H9 (cell line): ENCODE measurements around the gene MOB3A. TPM values are rescaled to one million over a fixed set of nuclear protein-coding genes. Genes with fewer than 3 reads are reported as not detected.

ENCODE experiments used
- DNase-seq: peaks from one replicate; pipeline ENCODE4 v3.0.0-alpha.2; 2017
- H2AFZ ChIP-seq: one replicate; pipeline ENCODE4 v1.6.1; 2013; ENCODE audit warnings: mild to moderate bottlenecking, low read length, control low read depth, moderate library complexity
- H2AK5ac ChIP-seq: 2 replicates; pipeline ENCODE4 v1.6.1; 2013; ENCODE audit warnings: low read length, control low read depth, mixed read lengths; ENCODE audit not compliant: insufficient read length
- H2BK120ac ChIP-seq: one replicate; pipeline ENCODE4 v1.6.1; 2013; ENCODE audit warnings: low read depth, mild to moderate bottlenecking, low read length, control low read depth, inconsistent platforms; ENCODE audit not compliant: poor library complexity, severe bottlenecking
- H2BK12ac ChIP-seq: 2 replicates; pipeline ENCODE4 v1.6.1; 2013; ENCODE audit warnings: low read length, control low read depth, mixed read lengths, low read depth; ENCODE audit not compliant: insufficient read length
- H2BK15ac ChIP-seq: 2 replicates; pipeline ENCODE4 v1.6.1; 2013; ENCODE audit warnings: low read depth, low read length, control low read depth
- H2BK20ac ChIP-seq: one replicate; pipeline ENCODE4 v1.6.1; 2013; ENCODE audit warnings: low read depth, mild to moderate bottlenecking, low read length, control low read depth, inconsistent platforms; ENCODE audit not compliant: poor library complexity, severe bottlenecking
- H2BK5ac ChIP-seq: 2 replicates; pipeline ENCODE4 v1.6.1; 2013; ENCODE audit warnings: low read length, control low read depth, mixed read lengths; ENCODE audit not compliant: insufficient read length
- H3K14ac ChIP-seq: 2 replicates; pipeline ENCODE4 v1.6.1; 2013; ENCODE audit warnings: low read length, control low read depth; ENCODE audit not compliant: insufficient read depth
- H3K18ac ChIP-seq: 2 replicates; pipeline ENCODE4 v1.6.1; 2013; ENCODE audit warnings: low read depth, mild to moderate bottlenecking, mixed read lengths, low read length, control low read depth; ENCODE audit not compliant: insufficient read length
- H3K23ac ChIP-seq: 2 replicates; pipeline ENCODE4 v1.6.1; 2013; ENCODE audit warnings: low read length, control low read depth, mixed read lengths, low read depth; ENCODE audit not compliant: insufficient read length
- H3K23me2 ChIP-seq: 2 replicates; pipeline ENCODE4 v1.6.1; 2013; ENCODE audit warnings: low read depth, mild to moderate bottlenecking, mixed read lengths, low read length, control low read depth; ENCODE audit not compliant: insufficient read length, poor library complexity, severe bottlenecking
- H3K27ac ChIP-seq: 2 replicates; pipeline ENCODE4 v1.5.1; 2013; ENCODE audit warnings: low read length, control low read depth, mixed read lengths, low read depth; ENCODE audit not compliant: insufficient read length
- H3K27me3 ChIP-seq: 2 replicates; pipeline ENCODE4 v1.6.1; 2013; ENCODE audit warnings: low read length, control low read depth, inconsistent platforms; ENCODE audit not compliant: insufficient read depth
- H3K4ac ChIP-seq: 2 replicates; pipeline ENCODE4 v1.6.1; 2013; ENCODE audit warnings: low read depth, mild to moderate bottlenecking, control low read depth, inconsistent platforms, low read length, moderate library complexity
- H3K4me1 ChIP-seq: 2 replicates; pipeline ENCODE4 v1.6.1; 2013; ENCODE audit warnings: low read length, control low read depth, inconsistent platforms; ENCODE audit not compliant: insufficient read depth
- H3K4me2 ChIP-seq: 2 replicates; pipeline ENCODE4 v1.6.1; 2013; ENCODE audit warnings: low read length, control low read depth, mixed read lengths; ENCODE audit not compliant: insufficient read length, insufficient read depth
- H3K56ac ChIP-seq: 2 replicates; pipeline ENCODE4 v1.6.1; 2013; ENCODE audit warnings: low read depth, mild to moderate bottlenecking, mixed read lengths, low read length, control low read depth; ENCODE audit not compliant: insufficient read length
- H3K79me1 ChIP-seq: 2 replicates; pipeline ENCODE4 v1.6.1; 2013; ENCODE audit warnings: low read depth, mild to moderate bottlenecking, moderate library complexity, low read length, control low read depth, inconsistent platforms; ENCODE audit not compliant: insufficient read depth, poor library complexity, severe bottlenecking
- H3K79me2 ChIP-seq: 2 replicates; pipeline ENCODE4 v1.6.1; 2013; ENCODE audit warnings: low read length, control low read depth, inconsistent platforms; ENCODE audit not compliant: insufficient read depth
- H3K9ac ChIP-seq: 2 replicates; pipeline ENCODE4 v1.6.1; 2013; ENCODE audit warnings: low read length, control low read depth, mixed read lengths; ENCODE audit not compliant: insufficient read length; ENCODE audit errors: extremely low read depth
- H3K9me3 ChIP-seq: one replicate; pipeline ENCODE4 v1.6.1; 2013; ENCODE audit warnings: low read depth, low read length, inconsistent platforms; ENCODE audit not compliant: control insufficient read depth
- H3T11ph ChIP-seq: one replicate; pipeline ENCODE4 v1.6.1; 2013; ENCODE audit warnings: mild to moderate bottlenecking, low read length, control low read depth, inconsistent platforms
- H4K20me1 ChIP-seq: one replicate; pipeline ENCODE4 v1.6.1; 2013; ENCODE audit not compliant: control insufficient read depth, insufficient read length, insufficient read depth
- H4K5ac ChIP-seq: 2 replicates; pipeline ENCODE4 v1.6.1; 2013; ENCODE audit warnings: low read depth, mild to moderate bottlenecking, mixed read lengths, low read length, control low read depth; ENCODE audit not compliant: insufficient read length
- H4K8ac ChIP-seq: replicated peaks from 2 replicates; pipeline ENCODE4 v1.6.1; 2013; ENCODE audit warnings: low read length, control low read depth, mixed read lengths, low read depth; ENCODE audit not compliant: insufficient read length
- H4K91ac ChIP-seq: 2 replicates; pipeline ENCODE4 v1.6.1; 2013; ENCODE audit warnings: low read depth, mild to moderate bottlenecking, moderate library complexity, mixed read lengths, low read length, control low read depth; ENCODE audit not compliant: insufficient read length
- H3K27ac Mint-ChIP-seq, 3 experiments: 2 replicates in 2 of 3; 3 replicates in 1 of 3; pipeline ENCODE4 v1.8.0; 2020 to 2021; ENCODE audit warnings: mixed read lengths in 3 of 3, mild to moderate bottlenecking in 1 of 3, moderate library complexity in 1 of 3
- H3K27me3 Mint-ChIP-seq: 2 replicates; pipeline ENCODE4 v1.8.0; 2021; ENCODE audit warnings: low read depth, mild to moderate bottlenecking, moderate library complexity, mixed read lengths
- H3K36me3 Mint-ChIP-seq, 3 experiments: 2 replicates in 2 of 3; 3 replicates in 1 of 3; pipeline ENCODE4 v1.8.0; 2020 to 2021; ENCODE audit warnings: low read depth in 3 of 3, mixed read lengths in 3 of 3; ENCODE audit not compliant: insufficient read depth in 1 of 3
- H3K4me1 Mint-ChIP-seq, 2 experiments: 2 replicates each; pipeline ENCODE4 v1.8.0; 2020; ENCODE audit warnings: mixed read lengths in 2 of 2
- H3K4me3 Mint-ChIP-seq, 2 experiments: 2 replicates in 1 of 2; 3 replicates in 1 of 2; pipeline ENCODE4 v1.8.0; 2020 to 2021; ENCODE audit warnings: mild to moderate bottlenecking in 2 of 2, mixed read lengths in 2 of 2, moderate library complexity in 1 of 2
- H3K9me3 Mint-ChIP-seq, 2 experiments: 2 replicates in 1 of 2; 3 replicates in 1 of 2; pipeline ENCODE4 v1.8.0; 2020; ENCODE audit warnings: mild to moderate bottlenecking in 2 of 2, mixed read lengths in 2 of 2, moderate library complexity in 1 of 2
- WGBS: extraction: QIAGEN DNeasy Blood & Tissue Kit; methylation state at CpG from one replicate; pipeline ENCODE4 v1.1.7; 2013; ENCODE audit warnings: missing lambda C conversion rate, low lambda C conversion rate, mixed read lengths; ENCODE audit not compliant: insufficient read length; ENCODE audit errors: extremely low coverage; 5-methylcytosine and 5-hydroxymethylcytosine counted together
- total RNA-seq: library from RNA; stranded (reverse); gene quantifications from 2 replicates; pipeline ENCODE4 v1.2.1, GENCODE V29; 2021
- TF ChIP-seq, protein P1 (sequence below): fragments of 200-600 bp; sonication (generic); conservative IDR thresholded peaks from 3 replicates; pipeline ENCODE4 v1.8.0; 2021; ENCODE audit warnings: antibody characterized with exemption, mild to moderate bottlenecking

MOB3A gene
- total RNA-seq, 1 experiment from 2014 or later = 11.5 TPM

DNA sequence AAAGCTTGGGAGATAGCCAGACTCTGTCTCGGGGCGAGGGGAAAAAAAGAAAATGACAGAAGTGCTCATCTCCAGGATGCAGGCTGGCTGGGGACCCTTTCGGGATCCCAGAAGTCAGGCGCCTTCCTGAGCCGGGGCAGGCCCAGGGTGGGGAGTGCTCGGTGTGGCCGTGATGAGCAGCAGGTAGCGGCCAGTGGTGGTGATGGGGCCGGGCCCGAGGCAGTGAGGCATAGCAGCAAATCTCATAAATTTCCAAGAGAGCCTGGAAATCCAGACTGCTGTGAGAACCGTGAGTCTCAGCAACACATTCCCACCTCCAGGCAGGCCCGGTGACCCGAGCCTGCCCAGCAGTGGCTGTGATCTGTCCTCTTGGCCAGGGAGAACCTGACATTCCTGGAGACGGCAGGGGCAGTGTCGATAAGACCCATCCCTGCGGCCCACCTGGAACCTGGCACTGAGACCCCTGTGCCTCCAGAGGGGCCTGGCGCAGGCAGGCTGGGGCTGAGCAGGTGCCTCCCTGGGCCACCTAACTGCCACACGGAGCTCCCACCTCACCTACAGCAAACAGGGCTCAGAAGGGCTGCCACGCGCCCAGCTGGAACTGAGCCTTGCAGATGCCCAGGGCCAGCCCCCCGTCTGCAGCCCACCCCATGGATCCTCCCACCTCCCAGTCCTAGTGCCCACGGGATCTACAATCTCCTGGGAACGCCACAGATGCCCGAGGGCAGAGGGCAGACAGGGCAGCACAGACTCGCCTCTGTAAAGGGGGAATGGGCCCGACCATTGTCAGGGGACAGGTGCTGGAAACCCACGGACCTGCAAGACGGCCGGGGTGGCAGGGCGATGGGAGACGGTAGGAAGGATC lies 24.0 kb upstream of the MOB3A start:
- no peaks in the 10 kb centered on the region for H3K9me3 Mint-ChIP-seq
- H3K14ac ChIP-seq = no peak overlapping the region
- H3K27me3 ChIP-seq = no peaks in the 10 kb centered on the region
- H2BK120ac ChIP-seq = no peak overlapping the region
- H3K9me3 ChIP-seq = no peaks in the 10 kb centered on the region
- no peaks in the 10 kb centered on the region for H3K23me2 ChIP-seq
- no peak for DNase-seq
- no CpG with 5 or more reads among the region's 31 CpGs for WGBS
- no peaks in the 10 kb centered on the region for H3K79me1 ChIP-seq
- H3K4me3 Mint-ChIP-seq = no peak overlapping the region
- H4K91ac ChIP-seq = no peak overlapping the region
- H3K18ac ChIP-seq = no peak overlapping the region
- no peak overlapping the region for H2AFZ ChIP-seq
- no peak overlapping the region for H4K5ac ChIP-seq
- no peak overlapping the region for H3K56ac ChIP-seq
- no peak overlapping the region for H2BK20ac ChIP-seq
- no peak overlapping the region for H2AK5ac ChIP-seq
- H3K4me1 Mint-ChIP-seq = no peaks in the 10 kb centered on the region
- H4K20me1 ChIP-seq = no peaks in the 10 kb centered on the region
- no peak overlapping the region for H3T11ph ChIP-seq
- no peak overlapping the region for H4K8ac ChIP-seq
- no peaks in the 10 kb centered on the region for H3K27me3 Mint-ChIP-seq
- H3K27ac ChIP-seq = no peak overlapping the region
- no peak overlapping the region for H3K4me2 ChIP-seq
- H3K79me2 ChIP-seq = no peaks in the 10 kb centered on the region
- no peak overlapping the region for H2BK5ac ChIP-seq
- H3K9ac ChIP-seq = no peak overlapping the region
- TF ChIP-seq, protein P1, sequence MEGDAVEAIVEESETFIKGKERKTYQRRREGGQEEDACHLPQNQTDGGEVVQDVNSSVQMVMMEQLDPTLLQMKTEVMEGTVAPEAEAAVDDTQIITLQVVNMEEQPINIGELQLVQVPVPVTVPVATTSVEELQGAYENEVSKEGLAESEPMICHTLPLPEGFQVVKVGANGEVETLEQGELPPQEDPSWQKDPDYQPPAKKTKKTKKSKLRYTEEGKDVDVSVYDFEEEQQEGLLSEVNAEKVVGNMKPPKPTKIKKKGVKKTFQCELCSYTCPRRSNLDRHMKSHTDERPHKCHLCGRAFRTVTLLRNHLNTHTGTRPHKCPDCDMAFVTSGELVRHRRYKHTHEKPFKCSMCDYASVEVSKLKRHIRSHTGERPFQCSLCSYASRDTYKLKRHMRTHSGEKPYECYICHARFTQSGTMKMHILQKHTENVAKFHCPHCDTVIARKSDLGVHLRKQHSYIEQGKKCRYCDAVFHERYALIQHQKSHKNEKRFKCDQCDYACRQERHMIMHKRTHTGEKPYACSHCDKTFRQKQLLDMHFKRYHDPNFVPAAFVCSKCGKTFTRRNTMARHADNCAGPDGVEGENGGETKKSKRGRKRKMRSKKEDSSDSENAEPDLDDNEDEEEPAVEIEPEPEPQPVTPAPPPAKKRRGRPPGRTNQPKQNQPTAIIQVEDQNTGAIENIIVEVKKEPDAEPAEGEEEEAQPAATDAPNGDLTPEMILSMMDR = no peak
- no peaks in the 10 kb centered on the region for H3K4me1 ChIP-seq
- H3K4ac ChIP-seq = no peak overlapping the region
- H3K27ac Mint-ChIP-seq = no peak overlapping the region
- no peak overlapping the region for H2BK15ac ChIP-seq
- H2BK12ac ChIP-seq = no peak overlapping the region
- no peak overlapping the region for H3K23ac ChIP-seq
- H3K36me3 Mint-ChIP-seq = peaks cover 40 to 81% (median 76%) of the 10 kb centered on the region in 3 experiments
